Measurements from ENCODE around the gene TTYH1. TPM values are rescaled to one million over a fixed set of nuclear protein-coding genes. Genes with fewer than 3 reads are reported as not detected.

Gene TTYH1
- total and polyA plus RNA-seq, 9 of the 15 experiments (the other 6 are each of a cell fraction or from before 2014, with no cell fraction given) = 0.08 TPM; not detected in 8

- TF ChIP-seq, protein P1, sequence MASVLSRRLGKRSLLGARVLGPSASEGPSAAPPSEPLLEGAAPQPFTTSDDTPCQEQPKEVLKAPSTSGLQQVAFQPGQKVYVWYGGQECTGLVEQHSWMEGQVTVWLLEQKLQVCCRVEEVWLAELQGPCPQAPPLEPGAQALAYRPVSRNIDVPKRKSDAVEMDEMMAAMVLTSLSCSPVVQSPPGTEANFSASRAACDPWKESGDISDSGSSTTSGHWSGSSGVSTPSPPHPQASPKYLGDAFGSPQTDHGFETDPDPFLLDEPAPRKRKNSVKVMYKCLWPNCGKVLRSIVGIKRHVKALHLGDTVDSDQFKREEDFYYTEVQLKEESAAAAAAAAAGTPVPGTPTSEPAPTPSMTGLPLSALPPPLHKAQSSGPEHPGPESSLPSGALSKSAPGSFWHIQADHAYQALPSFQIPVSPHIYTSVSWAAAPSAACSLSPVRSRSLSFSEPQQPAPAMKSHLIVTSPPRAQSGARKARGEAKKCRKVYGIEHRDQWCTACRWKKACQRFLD (CRISPR knock-in tag; IDR thresholded peaks at IDR 0.05) = no peak; the same call in 1 of the 2 replicates
- TF ChIP-seq ESRRA (IDR thresholded peaks at IDR 0.05; ENCODE audit: borderline replicate concordance, low read depth) = 0 out of 2 replicates have a peak, but pooled peaks have one; percentile 33
- no peak for TF ChIP-seq HNRNPH1 (optimal IDR thresholded peaks at IDR 0.05; ENCODE audit: low read depth, low read length)
- TF ChIP-seq ZNF143 (CRISPR knock-in tag; IDR thresholded peaks at IDR 0.05) = no peak
- no peak for TF ChIP-seq RBFOX2 (IDR thresholded peaks at IDR 0.05; ENCODE audit: low read depth, low read length)
- TF ChIP-seq HDGF (IDR thresholded peaks at IDR 0.05) = no peak
- TF ChIP-seq E4F1 (CRISPR knock-in tag; IDR thresholded peaks at IDR 0.05; ENCODE audit: borderline replicate concordance) = no peak
- no peak for TF ChIP-seq DACH1 (IDR thresholded peaks at IDR 0.05; ENCODE audit: partially characterized antibody)
- TF ChIP-seq PYGO2 (tag; IDR thresholded peaks at IDR 0.05) = no peak
- TF ChIP-seq ZNF41 (CRISPR knock-in tag; conservative IDR thresholded peaks at IDR 0.05) = peak; percentile 19; the same call in 1 of the 2 replicates
- no peak for TF ChIP-seq ZNF165 (CRISPR knock-in tag; IDR thresholded peaks at IDR 0.05; ENCODE audit: borderline replicate concordance)
- peak; percentile 86 for TF ChIP-seq ZNF589 (CRISPR knock-in tag; IDR thresholded peaks at IDR 0.05; ENCODE audit: low read depth)
- TF ChIP-seq ZBTB49 (CRISPR knock-in tag; IDR thresholded peaks at IDR 0.05; ENCODE audit: borderline replicate concordance) = no peak
- TF ChIP-seq DNMT1 (IDR thresholded peaks at IDR 0.05) = no peak
- no peak for TF ChIP-seq CHD1 (IDR thresholded peaks at IDR 0.05; ENCODE audit: low read length)
- TF ChIP-seq MYNN (IDR thresholded peaks at IDR 0.05) = no peak
- TF ChIP-seq MYNN (CRISPR knock-in tag; IDR thresholded peaks at IDR 0.05) = no peak
- TF ChIP-seq ZNF584 (CRISPR knock-in tag; IDR thresholded peaks at IDR 0.05; ENCODE audit: low read depth) = peak; percentile 52
- TF ChIP-seq IRF2 (CRISPR knock-in tag; IDR thresholded peaks at IDR 0.05) = no peak
- TF ChIP-seq RBBP5 (IDR thresholded peaks at IDR 0.05; ENCODE audit: borderline replicate concordance, insufficient read depth, low read length, poor library complexity, severe bottlenecking) = no peak
- TF ChIP-seq IFI16 (CRISPR knock-in tag; IDR thresholded peaks at IDR 0.05) = no peak
- TF ChIP-seq JUND (IDR thresholded peaks at IDR 0.05; ENCODE audit: borderline replicate concordance, low read depth, low read length) = peak; percentile 35; the same call in 1 of the 2 replicates
- TF ChIP-seq JUND (tag; IDR thresholded peaks at IDR 0.05; ENCODE audit: borderline replicate concordance, low read depth, low read length) = no peak
- no peak for TF ChIP-seq MXI1 (IDR thresholded peaks at IDR 0.05; ENCODE audit: low read depth, low read length)
Observed at GRCh38 chr19:54369082-54369687, 46.1 kb upstream of the TTYH1 start (continued).

Measured in K562 (cell line).